ENCODE data around the gene RICTOR.

The RICTOR gene

DNA sequence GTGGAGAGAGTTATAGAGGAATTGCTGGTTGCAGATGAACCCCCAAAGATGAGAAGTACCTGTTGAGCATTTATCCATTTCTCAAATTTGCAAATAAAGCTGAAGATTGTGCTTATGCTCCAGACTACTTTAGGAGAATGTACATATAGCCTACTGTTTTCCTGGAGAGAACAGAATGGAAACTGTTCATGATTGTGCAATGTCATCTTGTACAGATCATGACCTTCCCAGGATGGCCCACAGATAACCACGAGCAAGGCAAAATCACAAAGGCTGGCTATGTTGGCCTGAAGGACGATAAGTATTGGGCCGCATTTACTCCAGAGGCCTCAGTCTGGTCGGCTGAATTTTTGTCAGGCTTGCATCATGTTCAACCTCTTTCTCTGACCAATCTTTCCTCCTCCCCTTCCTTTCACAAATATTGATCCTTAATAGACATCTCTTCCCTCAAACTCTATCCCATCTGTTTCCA is 28.5 kb upstream of the RICTOR start:
- Histone ChIP-seq H2BK5ac (ENCODE audit: low read depth, low read length, poor library complexity, severe bottlenecking) (no peak overlapping the region), H4K8ac (ENCODE audit: low read length) (no peak overlapping the region), H3K14ac (ENCODE audit: low read length in 2 of 2) (no peak overlapping the region), H2BK15ac (ENCODE audit: low read depth, poor library complexity, severe bottlenecking) (no peak overlapping the region), H3K79me1 (replicated peaks; ENCODE audit: low read length, poor library complexity, severe bottlenecking) (no peaks in the 10 kb centered on the region), H3K4ac (ENCODE audit: low read depth in 1 of 2, low read length in 2 of 2) (no peak overlapping the region), H3K4me3 (ENCODE audit: insufficient read depth in 1 of 2, low read depth in 1 of 2, low read length in 2 of 2) (peak overlapping the region in 1 of 2 experiments; percentile 2), H3K36me3 (ENCODE audit: control insufficient read depth in 1 of 2, insufficient read depth in 2 of 2, low read depth in 1 of 2, low read length in 2 of 2) (no peaks in the 10 kb centered on the region), H2AK5ac (ENCODE audit: low read length, severe bottlenecking) (no peak overlapping the region), H3K9me3 (ENCODE audit: control insufficient read depth, low read length) (no peaks in the 10 kb centered on the region), H4K91ac (ENCODE audit: low read length) (peak overlapping the region; percentile 1), H2AFZ (ENCODE audit: low read depth, low read length) (no peak overlapping the region), H3K4me2 (ENCODE audit: low read length, poor library complexity, severe bottlenecking) (no peak overlapping the region), H3K9ac (ENCODE audit: low read length) (peak overlapping the region; percentile 37), H3K27ac (ENCODE audit: low read length, poor library complexity, severe bottlenecking) (peak overlapping the region; percentile 16), H3K27me3 (ENCODE audit: control insufficient read depth in 1 of 2, insufficient read depth in 1 of 2, low read length in 2 of 2) (no peaks in the 10 kb centered on the region), H3K23ac (ENCODE audit: low read length in 2 of 2) (no peak overlapping the region), H2BK12ac (ENCODE audit: low read length in 2 of 2) (peak overlapping the region in 1 of 2 experiments; percentile 11), H3K18ac (ENCODE audit: low read depth in 1 of 2, low read length in 2 of 2) (peak overlapping the region in 1 of 2 experiments; percentile 23), H2BK120ac (ENCODE audit: low read depth, low read length) (peak overlapping the region; percentile 4), H3K4me1 (ENCODE audit: control insufficient read depth, insufficient read depth, low read depth, low read length) (peaks cover 8% of the 10 kb centered on the region)
- DNase-seq = peak; percentile 50
- 49% methylated on average over 4 of the region's 4 CpGs for WGBS

GRCh38 chr5:39100851-39101396 is 26.7 kb upstream of the RICTOR start:
- H2BK15ac ChIP-seq (ENCODE audit: low read depth, poor library complexity, severe bottlenecking) = peak overlapping the region; percentile 75
- H3K9me3 ChIP-seq (ENCODE audit: control insufficient read depth, low read length) = no peaks in the 10 kb centered on the region
- H3K4me3 ChIP-seq (ENCODE audit: insufficient read depth in 1 of 2, low read depth in 1 of 2, low read length in 2 of 2) = peak overlapping the region in 1 of 2 experiments; percentile 30
- H3K4me2 ChIP-seq (ENCODE audit: low read length, poor library complexity, severe bottlenecking) = no peak overlapping the region
- H3K27ac ChIP-seq (ENCODE audit: low read length, poor library complexity, severe bottlenecking) = peak overlapping the region; percentile 22
- peak; percentile 98 for DNase-seq
- no peaks in the 10 kb centered on the region for H3K36me3 ChIP-seq (ENCODE audit: control insufficient read depth in 1 of 2, insufficient read depth in 2 of 2, low read depth in 1 of 2, low read length in 2 of 2)
- no peak overlapping the region for H2BK5ac ChIP-seq (ENCODE audit: low read depth, low read length, poor library complexity, severe bottlenecking)
- H4K8ac ChIP-seq (ENCODE audit: low read length) = peak overlapping the region; percentile 93
- H2AFZ ChIP-seq (ENCODE audit: low read depth, low read length) = peak overlapping the region; percentile 3
- H2AK5ac ChIP-seq (ENCODE audit: low read length, severe bottlenecking) = no peak overlapping the region
- H2BK120ac ChIP-seq (ENCODE audit: low read depth, low read length) = peak overlapping the region; percentile 69
- WGBS = 0% methylated on average over 7 of the region's 7 CpGs
- H3K79me1 ChIP-seq (replicated peaks; ENCODE audit: low read length, poor library complexity, severe bottlenecking) = no peaks in the 10 kb centered on the region
- peak overlapping the region; percentile 59 for H3K9ac ChIP-seq (ENCODE audit: low read length)
- H3K18ac ChIP-seq (ENCODE audit: low read depth in 1 of 2, low read length in 2 of 2) = peak overlapping the region; percentile 74 to 96
- no peak overlapping the region for H3K14ac ChIP-seq (ENCODE audit: low read length in 2 of 2)
- H3K4ac ChIP-seq (ENCODE audit: low read depth in 1 of 2, low read length in 2 of 2) = peak overlapping the region; percentile 16 to 62
- H2BK12ac ChIP-seq (ENCODE audit: low read length in 2 of 2) = peak overlapping the region; percentile 30 to 37
- H4K91ac ChIP-seq (ENCODE audit: low read length) = peak overlapping the region; percentile 47
- no peaks in the 10 kb centered on the region for H3K27me3 ChIP-seq (ENCODE audit: control insufficient read depth in 1 of 2, insufficient read depth in 1 of 2, low read length in 2 of 2)
- H3K4me1 ChIP-seq (ENCODE audit: control insufficient read depth, insufficient read depth, low read depth, low read length) = peaks cover 8% of the 10 kb centered on the region
- no peak overlapping the region for H3K23ac ChIP-seq (ENCODE audit: low read length in 2 of 2)

- Histone ChIP-seq H4K8ac (ENCODE audit: low read length) (no peak overlapping the region), H2AK5ac (ENCODE audit: low read length, severe bottlenecking) (no peak overlapping the region), H3K18ac (ENCODE audit: low read depth in 1 of 2, low read length in 2 of 2) (peak overlapping the region in 1 of 2 experiments; percentile 48), H3K9ac (ENCODE audit: low read length) (peak overlapping the region; percentile 15), H3K27me3 (ENCODE audit: control insufficient read depth in 1 of 2, insufficient read depth in 1 of 2, low read length in 2 of 2) (no peaks in the 10 kb centered on the region), H3K4me2 (ENCODE audit: low read length, poor library complexity, severe bottlenecking) (no peak overlapping the region), H3K36me3 (ENCODE audit: control insufficient read depth in 1 of 2, insufficient read depth in 2 of 2, low read depth in 1 of 2, low read length in 2 of 2) (no peaks in the 10 kb centered on the region), H2BK15ac (ENCODE audit: low read depth, poor library complexity, severe bottlenecking) (no peak overlapping the region), H2BK12ac (ENCODE audit: low read length in 2 of 2) (peak overlapping the region in 1 of 2 experiments; percentile 21), H4K91ac (ENCODE audit: low read length) (no peak overlapping the region), H3K79me1 (replicated peaks; ENCODE audit: low read length, poor library complexity, severe bottlenecking) (no peaks in the 10 kb centered on the region), H2BK5ac (ENCODE audit: low read depth, low read length, poor library complexity, severe bottlenecking) (no peak overlapping the region), H3K9me3 (ENCODE audit: control insufficient read depth, low read length) (no peaks in the 10 kb centered on the region), H3K27ac (ENCODE audit: low read length, poor library complexity, severe bottlenecking) (peak overlapping the region; percentile 22), H3K4me1 (ENCODE audit: control insufficient read depth, insufficient read depth, low read depth, low read length) (peaks cover 8% of the 10 kb centered on the region), H2AFZ (ENCODE audit: low read depth, low read length) (no peak overlapping the region), H3K14ac (ENCODE audit: low read length in 2 of 2) (no peak overlapping the region), H3K23ac (ENCODE audit: low read length in 2 of 2) (no peak overlapping the region), H3K4ac (ENCODE audit: low read depth in 1 of 2, low read length in 2 of 2) (no peak overlapping the region), H2BK120ac (ENCODE audit: low read depth, low read length) (peak overlapping the region; percentile 87), H3K4me3 (ENCODE audit: insufficient read depth in 1 of 2, low read depth in 1 of 2, low read length in 2 of 2) (no peak overlapping the region)
- no peak for DNase-seq
- no CpG with 5 or more reads among the region's 6 CpGs for WGBS
Observed at GRCh38 chr5:39100301-39100850, 26.2 kb upstream of the RICTOR start.

- Histone ChIP-seq H3K4me3 (ENCODE audit: insufficient read depth in 1 of 2, low read depth in 1 of 2, low read length in 2 of 2) (no peak overlapping the region), H3K9me3 (ENCODE audit: control insufficient read depth, low read length) (no peaks in the 10 kb centered on the region), H2BK15ac (ENCODE audit: low read depth, poor library complexity, severe bottlenecking) (no peak overlapping the region), H3K4me2 (ENCODE audit: low read length, poor library complexity, severe bottlenecking) (no peak overlapping the region), H2AK5ac (ENCODE audit: low read length, severe bottlenecking) (no peak overlapping the region), H3K36me3 (ENCODE audit: control insufficient read depth in 1 of 2, insufficient read depth in 2 of 2, low read depth in 1 of 2, low read length in 2 of 2) (no peaks in the 10 kb centered on the region), H2BK12ac (ENCODE audit: low read length in 2 of 2) (no peak overlapping the region), H3K4me1 (ENCODE audit: control insufficient read depth, insufficient read depth, low read depth, low read length) (peaks cover 8% of the 10 kb centered on the region), H4K91ac (ENCODE audit: low read length) (no peak overlapping the region), H4K8ac (ENCODE audit: low read length) (no peak overlapping the region), H3K4ac (ENCODE audit: low read depth in 1 of 2, low read length in 2 of 2) (no peak overlapping the region), H2BK120ac (ENCODE audit: low read depth, low read length) (no peak overlapping the region), H3K79me1 (replicated peaks; ENCODE audit: low read length, poor library complexity, severe bottlenecking) (no peaks in the 10 kb centered on the region), H3K23ac (ENCODE audit: low read length in 2 of 2) (no peak overlapping the region), H2BK5ac (ENCODE audit: low read depth, low read length, poor library complexity, severe bottlenecking) (no peak overlapping the region), H3K18ac (ENCODE audit: low read depth in 1 of 2, low read length in 2 of 2) (no peak overlapping the region), H3K9ac (ENCODE audit: low read length) (no peak overlapping the region), H3K27me3 (ENCODE audit: control insufficient read depth in 1 of 2, insufficient read depth in 1 of 2, low read length in 2 of 2) (no peaks in the 10 kb centered on the region), H2AFZ (ENCODE audit: low read depth, low read length) (no peak overlapping the region), H3K14ac (ENCODE audit: low read length in 2 of 2) (no peak overlapping the region), H3K27ac (ENCODE audit: low read length, poor library complexity, severe bottlenecking) (no peak overlapping the region)
- DNase-seq = no peak
Observed at GRCh38 chr5:39099831-39100230, 25.6 kb upstream of the RICTOR start.
